GM11168 (cell line): ENCODE data around the gene BRSK2.

ENCODE experiments used
- in situ Hi-C: fragments of 300-500 bp; cut with MboI; formaldehyde crosslinking; loops from one replicate; pipeline ENCODE4 v1.12.0; 2022; ENCODE audit warnings: low sequenced_read_pairs; ENCODE audit not compliant: unreplicated experiment

The BRSK2 gene

DNA sequence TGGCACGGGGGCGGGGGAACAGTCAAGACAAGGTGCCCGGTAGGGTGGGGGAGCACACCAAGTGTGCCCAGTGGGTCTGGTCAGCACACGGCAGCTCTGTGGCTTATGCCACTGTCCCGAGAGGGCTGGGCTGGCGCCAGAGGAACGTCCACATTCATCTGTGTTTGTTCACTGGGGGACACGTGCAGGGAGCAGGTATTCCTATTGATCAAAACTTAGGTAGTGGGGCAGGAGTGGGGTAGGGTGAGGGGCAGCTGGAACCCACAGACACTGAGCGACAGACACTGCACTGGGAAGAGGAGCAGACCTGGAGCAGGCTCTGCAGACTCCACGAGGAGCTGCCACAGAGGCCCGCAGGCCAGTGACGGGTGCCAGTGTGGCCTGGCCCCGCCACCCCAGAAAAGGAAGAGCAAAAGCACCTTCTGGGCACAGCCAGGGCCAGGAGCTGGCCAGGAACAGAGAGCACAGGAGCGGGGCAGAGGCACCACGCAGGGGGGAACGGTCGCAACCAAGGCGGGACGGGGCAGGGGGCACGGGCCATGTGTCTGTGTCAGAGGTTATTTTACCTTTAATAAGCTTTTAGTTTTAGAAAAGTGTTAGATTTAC lies 98.9 kb downstream of the BRSK2 start:
- in situ Hi-C loops, result no loop called here

DNA sequence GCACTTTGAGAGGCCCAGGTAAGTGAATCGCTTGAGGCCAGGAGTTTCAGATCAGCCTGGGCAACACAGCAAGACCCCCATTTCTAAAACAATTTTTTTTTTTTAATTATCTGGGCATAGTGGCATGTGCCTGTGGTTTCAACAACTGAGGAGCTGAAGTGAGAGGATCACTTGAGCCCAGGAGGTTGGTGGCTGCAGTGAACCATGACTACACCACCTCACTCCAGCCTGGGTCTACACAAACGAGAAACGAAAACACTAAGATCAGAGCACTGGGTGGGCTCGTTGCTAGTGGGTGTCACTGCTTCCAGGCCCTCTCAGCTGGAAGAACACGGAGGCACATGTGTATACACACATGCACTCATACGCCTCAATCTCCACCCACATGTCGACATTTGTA lies 100.9 kb downstream of the BRSK2 start:
- in situ Hi-C loops, result no loop called here

DNA sequence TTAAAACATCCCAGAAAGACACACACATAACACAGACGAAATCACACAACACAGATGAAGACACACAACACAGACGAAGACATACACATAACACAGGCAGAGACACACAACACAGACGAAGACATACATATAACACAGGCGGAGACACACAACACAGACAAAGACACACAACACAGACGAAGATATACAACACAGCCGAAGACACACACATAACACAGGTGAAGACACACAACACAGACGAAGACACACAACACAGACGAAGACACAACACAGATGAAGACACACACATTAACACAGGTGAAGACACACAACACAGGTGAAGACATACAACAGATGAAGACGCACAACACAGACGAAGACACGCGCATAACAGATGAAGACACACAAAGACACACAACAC lies 101.6 kb downstream of the BRSK2 start:
- in situ Hi-C loops, result no loop called here

GRCh38 chr11:1493650-1494244 lies 104.0 kb downstream of the BRSK2 start:
- in situ Hi-C loops, result no loop called here

DNA sequence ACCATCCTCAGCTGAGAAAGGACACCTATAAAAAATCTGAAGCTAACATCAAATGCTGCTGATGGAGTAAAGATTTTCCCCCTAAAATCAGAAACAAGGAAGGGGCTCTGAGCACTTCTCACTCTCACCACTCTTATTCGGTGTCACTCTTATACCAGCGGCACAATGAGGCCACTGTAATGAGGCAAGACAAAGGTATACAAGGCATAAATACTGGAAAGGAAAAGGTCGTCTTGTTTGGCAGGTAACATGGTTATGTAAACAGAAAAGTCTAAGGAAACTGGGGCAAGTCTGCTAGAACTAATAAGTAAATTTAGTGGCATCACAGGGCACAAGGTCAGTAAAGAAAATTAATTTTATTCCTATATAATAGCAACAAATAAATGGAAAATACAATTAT lies 104.9 kb downstream of the BRSK2 start:
- in situ Hi-C loops, result no loop called here

GRCh38 chr11:1496091-1496760 lies 106.5 kb downstream of the BRSK2 start:
- in situ Hi-C loops, result no loop called here

DNA sequence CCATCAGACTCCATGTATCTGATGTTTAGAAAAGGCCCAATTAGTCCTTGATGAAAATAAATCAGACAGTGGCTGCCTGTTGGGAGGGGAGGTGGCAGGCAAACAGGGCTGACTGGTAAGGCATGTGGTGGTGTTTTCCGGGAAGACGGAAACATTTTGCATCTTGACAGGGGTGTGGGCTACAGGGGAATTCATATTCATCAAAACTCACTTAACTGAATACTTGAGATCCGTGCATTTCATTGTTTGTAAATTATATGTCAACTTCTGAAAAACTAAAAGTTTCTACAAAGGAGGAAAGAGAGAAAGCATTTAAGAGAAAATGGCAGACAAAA lies 107.0 kb downstream of the BRSK2 start:
- in situ Hi-C loops, result no loop called here

DNA sequence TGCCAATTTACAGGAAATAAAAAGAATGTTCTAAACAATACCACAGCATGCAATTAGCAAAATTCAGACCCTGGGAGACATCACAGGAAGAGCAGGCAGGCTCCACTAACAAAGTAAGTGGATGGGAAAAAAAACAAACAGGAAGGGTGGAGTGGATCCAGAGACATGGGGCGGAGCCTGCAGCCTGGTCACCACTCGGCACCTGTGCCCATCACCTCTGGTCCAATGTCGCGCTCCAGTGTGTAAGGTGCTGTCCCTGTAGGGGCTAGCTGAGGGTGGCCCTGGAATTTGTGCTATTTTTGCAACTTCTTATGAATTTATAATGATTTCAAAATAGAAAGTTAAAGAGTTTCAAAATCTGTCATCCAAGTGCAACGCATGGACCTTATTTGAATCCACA lies 107.9 kb downstream of the BRSK2 start:
- in situ Hi-C loops, result no loop called here

GRCh38 chr11:1498262-1498661 lies 108.5 kb downstream of the BRSK2 start:
- in situ Hi-C loops, result no loop called here

DNA sequence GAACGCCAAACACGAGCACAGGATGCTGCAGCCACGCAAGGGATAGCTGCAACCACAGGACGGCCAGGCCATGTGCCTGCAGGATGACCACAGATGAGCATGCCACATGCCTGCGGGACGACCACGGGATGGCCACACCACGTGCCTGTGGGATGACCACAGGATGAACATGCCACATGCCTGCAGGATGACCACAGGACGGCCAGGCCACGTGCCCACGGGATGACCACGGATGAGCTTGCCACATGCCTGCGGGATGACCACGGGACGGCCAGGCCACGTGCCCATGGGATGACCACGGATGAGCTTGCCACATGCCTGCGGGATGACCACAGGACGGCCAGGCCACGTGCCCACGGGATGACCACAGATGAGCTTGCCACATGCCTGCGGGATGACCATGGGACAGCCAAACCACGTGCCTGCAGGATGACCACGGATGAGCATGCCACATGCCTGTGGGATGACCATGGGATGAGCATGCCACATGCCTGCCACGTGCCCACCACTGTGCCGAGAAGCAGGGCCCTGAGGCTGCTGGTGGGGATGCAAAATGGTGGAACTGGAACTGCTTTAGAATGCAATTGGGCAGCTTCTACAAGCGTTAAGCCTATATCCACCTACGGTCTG lies 109.6 kb downstream of the BRSK2 start:
- in situ Hi-C loops, result no loop called here

GRCh38 chr11:1499899-1500298 lies 110.2 kb downstream of the BRSK2 start:
- in situ Hi-C loops, result loop anchor here (25.0 kb wide), 1 partner anchor 288 kb away; the partner anchor contains the start of gene MUC5B

GRCh38 chr11:1500466-1501420 lies 111.0 kb downstream of the BRSK2 start:
- in situ Hi-C loops, result loop anchor here (25.0 kb wide), 1 partner anchor 288 kb away; the partner anchor contains the start of gene MUC5B

- in situ Hi-C loops, result loop anchor here (25.0 kb wide), 1 partner anchor 289 kb away; the partner anchor contains the start of gene MUC5B
Observed at GRCh38 chr11:1501421-1502167, 111.9 kb downstream of the BRSK2 start.

DNA sequence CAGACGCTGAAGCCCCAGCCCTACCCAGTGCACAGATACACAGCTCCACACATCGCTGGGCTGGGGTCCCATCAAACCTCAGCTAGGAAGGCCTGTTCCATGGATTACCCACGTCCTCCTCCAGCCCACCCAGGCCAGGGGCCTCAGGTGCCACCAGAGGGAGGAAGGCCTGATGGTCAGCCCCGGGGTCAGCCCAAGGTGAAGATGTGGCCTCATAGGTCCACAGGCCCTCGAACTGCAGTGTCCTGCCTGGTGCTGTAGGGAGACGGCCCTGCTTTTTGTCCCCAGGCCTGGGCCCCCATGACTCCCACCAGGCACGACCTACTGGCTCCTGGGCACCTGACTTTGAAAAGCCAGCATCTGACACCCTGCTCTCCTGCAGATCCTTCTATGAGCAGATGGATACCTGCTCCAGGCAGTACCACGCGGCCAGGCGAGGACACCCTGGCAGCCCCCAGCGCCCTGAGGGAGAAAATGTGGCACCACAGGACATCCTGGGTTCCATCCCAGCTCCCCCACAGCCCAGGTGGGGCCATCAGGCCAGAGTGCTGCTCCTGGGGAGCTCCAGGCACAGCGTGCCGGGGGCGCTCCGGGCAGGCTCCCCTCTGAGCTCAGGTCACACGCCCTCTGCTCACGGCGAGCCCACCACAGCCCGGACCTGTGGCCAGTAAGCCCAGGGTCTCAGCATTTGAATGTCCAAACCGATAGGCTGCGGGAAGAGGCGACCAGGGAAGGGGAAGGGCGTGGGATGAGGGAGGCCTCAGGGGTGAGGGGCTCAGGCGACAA lies 112.6 kb downstream of the BRSK2 start:
- in situ Hi-C loops, result loop anchor here (25.0 kb wide), 1 partner anchor 290 kb away; the partner anchor contains the start of gene MUC5B

DNA sequence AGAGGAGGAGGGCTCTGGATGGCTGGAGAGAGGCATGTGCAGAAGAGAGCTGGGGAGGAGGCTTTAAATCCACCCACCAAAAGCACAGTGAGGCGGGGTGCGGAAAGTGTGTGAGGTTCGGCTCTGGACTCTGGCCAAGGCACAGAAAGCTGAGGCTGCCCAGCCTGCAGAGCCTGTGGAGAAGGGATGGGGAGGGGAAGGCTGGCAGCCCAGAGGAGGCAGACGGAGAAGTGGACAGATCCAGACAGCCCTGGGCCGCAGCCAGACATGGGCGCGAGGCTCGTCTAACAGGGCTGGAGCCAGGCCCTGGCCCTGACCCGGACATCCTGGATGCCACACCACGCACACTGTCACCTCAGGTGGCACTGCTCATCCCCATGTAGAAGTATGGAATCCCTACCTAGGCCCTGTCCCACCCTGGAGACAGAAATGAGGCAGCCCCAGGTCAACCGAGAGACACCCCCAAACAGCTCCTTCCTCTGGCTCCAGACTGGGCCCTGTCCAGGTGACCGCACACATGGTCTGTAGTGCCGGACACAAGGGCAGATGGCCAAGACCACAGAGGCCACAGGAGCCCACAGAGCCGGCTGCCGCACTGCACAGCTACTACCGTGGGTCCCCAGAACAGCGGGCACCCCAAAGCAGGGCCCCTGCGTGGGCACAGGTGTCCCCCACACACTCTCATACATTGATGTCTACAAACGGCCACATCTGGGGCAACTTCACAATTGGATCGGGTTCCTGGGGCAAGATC lies 113.4 kb downstream of the BRSK2 start:
- in situ Hi-C loops, result loop anchor here (25.0 kb wide), 1 partner anchor 291 kb away; the partner anchor contains the start of gene MUC5B

DNA sequence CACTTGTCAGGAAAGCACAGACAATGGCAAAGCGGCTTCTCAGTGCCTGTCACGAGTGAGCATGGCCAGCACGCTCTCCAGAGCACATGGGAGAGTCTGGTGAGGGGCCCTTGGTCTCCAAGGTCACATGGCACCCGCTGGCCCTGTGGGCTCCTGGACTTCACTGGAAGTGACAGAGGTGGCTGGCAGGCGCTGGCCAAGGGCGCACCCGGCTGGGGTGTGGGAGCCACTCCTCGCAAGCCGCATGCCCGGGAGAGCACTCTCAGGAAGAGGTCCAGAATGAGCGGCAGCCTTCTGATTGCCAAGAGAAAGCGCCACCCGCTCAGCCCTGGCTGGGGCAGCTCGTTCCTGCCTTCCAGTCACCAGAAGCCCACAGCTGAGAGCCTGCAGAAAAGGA lies 114.0 kb downstream of the BRSK2 start:
- in situ Hi-C loops, result loop anchor here (25.0 kb wide), 1 partner anchor 291 kb away; the partner anchor contains the start of gene MUC5B

DNA sequence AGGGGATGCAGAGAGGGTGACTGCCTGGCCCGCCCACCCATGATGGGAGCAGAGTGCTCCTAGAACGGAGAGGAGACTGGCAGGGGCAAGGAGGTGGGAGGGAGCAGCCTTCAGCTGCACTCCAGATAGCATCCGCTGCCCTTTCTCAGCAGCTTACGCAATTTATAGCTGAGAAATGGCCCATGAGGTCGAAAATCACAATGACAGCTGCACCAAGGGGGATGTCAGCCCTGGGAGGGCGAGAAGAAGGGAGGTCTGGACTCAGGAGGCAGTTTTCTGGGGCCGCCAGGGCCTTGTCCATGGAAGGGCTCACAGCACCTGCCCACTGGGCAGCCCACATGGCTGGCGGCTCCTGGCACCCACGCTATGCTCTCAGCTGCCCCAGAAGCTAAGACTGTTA lies 114.4 kb downstream of the BRSK2 start:
- in situ Hi-C loops, result loop anchor here (25.0 kb wide), 1 partner anchor 292 kb away; the partner anchor contains the start of gene MUC5B
